NCI-H2171 (cell line): ENCODE measurements around the gene NRF1.

Experiments
- DNase-seq: peaks from one replicate; lab custom pipeline; 2025; lab: John Stamatoyannopoulos, UW

NRF1 gene

DNA sequence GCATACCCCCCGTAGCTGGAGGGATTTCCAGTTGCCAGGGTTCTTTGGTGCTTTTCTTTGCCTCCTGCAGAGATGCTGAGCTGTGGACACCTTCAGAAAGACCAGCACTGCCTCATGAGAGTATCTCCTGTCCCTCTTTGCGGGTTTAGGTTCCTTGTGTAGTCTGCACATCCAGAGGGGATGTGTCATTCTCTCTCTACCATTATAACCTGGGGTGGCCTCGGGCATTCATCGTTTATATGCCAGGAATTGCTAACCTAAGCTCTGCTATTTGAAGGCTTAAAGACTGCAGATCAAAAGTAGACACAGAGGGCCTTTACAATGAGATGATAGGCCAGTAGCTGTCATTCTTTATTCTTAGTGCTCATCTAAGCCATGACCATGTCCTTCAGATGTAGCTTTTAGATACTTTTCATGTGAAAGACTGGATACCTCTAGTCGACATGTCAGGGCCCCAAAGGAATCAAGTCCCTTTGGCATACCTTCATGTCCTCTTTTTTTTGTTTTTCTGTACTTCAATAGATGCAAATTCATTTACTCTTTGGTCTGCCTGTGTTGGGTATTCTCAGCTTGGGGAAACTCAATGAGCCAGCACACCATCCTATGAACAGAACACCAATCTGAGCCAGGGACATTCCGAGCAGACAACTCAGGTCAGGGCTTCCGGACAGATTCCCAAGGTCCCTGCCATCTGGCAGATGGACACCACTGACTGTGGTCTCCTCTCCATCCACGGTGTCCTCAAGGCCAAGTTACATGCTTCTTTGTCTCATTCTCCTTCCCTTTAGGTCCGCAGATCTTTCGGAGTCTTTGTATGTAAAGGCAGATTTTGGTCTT, 129.3 kb downstream of the NRF1 start:
- DNase-seq, result no peak

GRCh38 chr7:129741743-129742213, 130.3 kb downstream of the NRF1 start:
- peak; percentile 85 for DNase-seq

DNA sequence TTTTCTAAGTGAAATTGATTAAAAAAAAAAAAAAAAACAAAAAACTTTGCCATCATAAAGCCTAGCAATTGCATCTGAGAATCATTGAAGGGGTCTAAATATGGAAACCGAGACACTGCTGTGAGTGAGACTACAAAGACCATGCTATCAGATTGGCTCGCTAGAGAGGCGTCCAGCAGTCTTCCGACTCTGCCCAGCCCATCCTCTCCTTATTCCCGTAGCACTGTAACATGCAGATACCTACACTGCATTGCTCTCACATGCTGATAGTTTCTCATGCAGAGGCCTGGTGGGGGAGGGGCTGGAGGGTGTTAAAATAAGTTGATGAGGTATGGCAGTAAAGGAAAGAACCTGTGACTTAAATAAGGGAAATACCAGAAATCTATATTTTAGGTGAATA, 130.7 kb downstream of the NRF1 start:
- no peak for DNase-seq

DNA sequence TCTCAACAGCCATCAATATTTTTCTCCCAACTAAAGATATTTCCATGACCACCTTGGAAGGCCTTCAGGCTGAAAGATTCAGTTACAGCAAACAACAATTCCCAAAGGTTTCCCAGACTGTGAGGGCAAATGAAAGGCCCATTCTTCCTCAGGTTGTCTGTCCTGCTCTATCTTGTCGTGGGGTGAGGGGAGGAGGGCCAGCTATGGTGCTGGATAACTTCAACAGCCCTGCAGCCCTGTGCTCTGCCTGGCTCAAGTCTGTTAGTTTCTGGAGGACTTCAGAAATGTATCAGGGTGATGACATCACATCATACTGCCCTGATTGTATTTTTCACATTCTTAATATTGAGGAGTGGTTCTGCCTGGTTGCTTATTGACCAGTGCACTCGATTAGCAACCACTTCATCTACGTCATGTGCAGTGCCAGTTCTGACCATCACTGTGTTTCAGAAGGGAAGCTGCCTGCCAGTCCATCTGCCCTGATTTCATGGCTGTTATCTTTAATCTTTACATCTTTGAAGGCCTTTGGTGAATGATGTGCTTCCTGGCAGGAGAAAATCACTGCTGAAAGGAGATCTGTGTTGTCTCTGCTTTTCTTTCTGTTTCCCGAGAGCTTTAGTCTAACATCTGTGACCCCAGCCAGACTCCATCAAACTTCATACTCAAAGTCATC, 135.5 kb downstream of the NRF1 start:
- no peak for DNase-seq

- no peak for DNase-seq
Observed at GRCh38 chr7:129748356-129749109, 137.0 kb downstream of the NRF1 start.

GRCh38 chr7:129750091-129750490, 138.6 kb downstream of the NRF1 start:
- no peak for DNase-seq

- no peak for DNase-seq
Observed at GRCh38 chr7:129750501-129750900, 139.0 kb downstream of the NRF1 start.

GRCh38 chr7:129751916-129752315, 140.4 kb downstream of the NRF1 start:
- DNase-seq, result no peak

GRCh38 chr7:129752760-129753159, 141.2 kb downstream of the NRF1 start:
- no peak for DNase-seq

DNA sequence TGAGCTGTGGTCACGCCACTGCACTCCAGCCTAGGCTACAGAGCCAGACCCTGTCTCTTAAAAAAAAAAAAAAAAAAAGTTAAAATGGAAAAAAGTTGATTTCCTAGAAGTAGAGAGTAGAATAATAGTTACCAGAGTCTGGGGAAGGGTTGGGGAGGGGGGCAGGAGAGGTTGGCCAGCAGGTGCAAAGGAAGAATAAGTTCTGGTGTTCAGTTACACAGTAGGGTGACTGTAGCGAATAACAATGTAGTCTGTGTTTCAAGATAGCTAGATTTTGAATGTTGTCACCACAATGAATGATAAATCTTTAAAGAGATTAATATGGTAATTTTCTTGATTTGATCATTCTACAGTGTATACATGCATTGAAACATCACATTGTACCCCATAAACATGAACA, 142.9 kb downstream of the NRF1 start:
- DNase-seq, result no peak

DNA sequence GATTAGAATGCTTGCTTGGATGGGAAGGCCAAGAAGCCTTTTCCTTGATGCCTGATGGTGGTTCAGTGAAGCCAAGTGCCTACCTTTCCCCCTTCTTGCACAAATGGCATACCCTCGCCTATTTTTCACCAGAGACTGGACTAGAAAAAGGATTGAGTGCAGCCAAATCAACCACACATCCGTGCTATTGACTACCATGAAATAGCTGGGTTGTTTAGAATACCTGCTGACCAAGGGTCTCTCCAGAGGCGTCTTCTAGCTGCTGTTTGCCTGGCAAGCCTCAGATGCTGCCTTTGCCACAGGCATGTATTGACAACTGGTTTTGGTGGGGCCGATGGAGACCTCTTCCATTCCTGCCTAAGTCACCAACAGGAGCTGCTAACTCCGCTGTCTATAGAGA, 146.5 kb downstream of the NRF1 start:
- no peak for DNase-seq

- no peak for DNase-seq
Observed at GRCh38 chr7:129762387-129762969, 151.0 kb downstream of the NRF1 start.

GRCh38 chr7:129764247-129765084, 152.9 kb downstream of the NRF1 start:
- no peak for DNase-seq

- no peak for DNase-seq
Observed at GRCh38 chr7:129765352-129765751, 153.8 kb downstream of the NRF1 start.

DNA sequence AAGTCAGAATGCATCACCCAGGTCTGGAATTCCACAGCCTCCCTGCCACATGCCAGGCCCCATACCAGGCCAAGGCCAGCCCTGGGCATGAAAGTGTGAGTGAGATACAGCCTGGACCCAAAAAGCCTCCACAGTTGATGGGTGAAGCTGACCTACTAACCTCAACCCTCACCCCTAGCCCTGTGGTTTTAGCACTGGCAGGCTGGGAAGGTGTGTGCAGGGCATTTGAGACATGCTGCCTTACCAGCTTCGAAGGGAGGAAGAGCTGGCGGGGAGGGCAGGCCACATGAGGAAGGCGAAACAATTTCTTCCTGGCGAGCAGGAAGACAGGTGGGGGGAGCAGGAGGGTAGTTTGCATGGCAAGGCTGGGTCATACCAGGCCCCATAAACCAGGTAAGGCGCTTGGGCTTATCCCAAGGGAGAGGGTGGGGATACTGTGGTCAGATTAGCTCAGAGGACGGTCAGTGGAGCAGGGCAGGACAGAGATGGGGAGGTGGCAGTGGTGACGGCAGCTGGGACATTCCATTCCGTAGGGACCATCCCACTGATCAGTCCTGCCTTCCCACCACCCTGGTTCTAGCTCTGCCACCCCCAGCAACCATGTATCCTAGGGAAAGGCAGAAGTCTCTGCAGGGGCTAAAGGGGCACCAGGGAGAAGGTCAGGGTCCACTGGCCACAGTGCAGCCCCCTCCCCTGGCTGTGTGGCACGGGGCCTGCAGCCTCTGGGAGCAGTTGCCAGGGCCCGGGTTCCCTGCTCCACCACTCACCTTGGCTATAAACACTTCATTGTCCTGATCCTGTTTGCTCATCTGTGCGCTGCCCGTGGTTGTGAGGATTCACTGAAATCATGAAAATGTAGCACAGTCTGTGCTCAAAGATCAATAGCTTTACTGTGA, 155.8 kb downstream of the NRF1 start:
- no peak for DNase-seq

GRCh38 chr7:129768614-129769399, 157.3 kb downstream of the NRF1 start:
- no peak for DNase-seq

GRCh38 chr7:129769400-129769774, 157.9 kb downstream of the NRF1 start:
- DNase-seq, result no peak

DNA sequence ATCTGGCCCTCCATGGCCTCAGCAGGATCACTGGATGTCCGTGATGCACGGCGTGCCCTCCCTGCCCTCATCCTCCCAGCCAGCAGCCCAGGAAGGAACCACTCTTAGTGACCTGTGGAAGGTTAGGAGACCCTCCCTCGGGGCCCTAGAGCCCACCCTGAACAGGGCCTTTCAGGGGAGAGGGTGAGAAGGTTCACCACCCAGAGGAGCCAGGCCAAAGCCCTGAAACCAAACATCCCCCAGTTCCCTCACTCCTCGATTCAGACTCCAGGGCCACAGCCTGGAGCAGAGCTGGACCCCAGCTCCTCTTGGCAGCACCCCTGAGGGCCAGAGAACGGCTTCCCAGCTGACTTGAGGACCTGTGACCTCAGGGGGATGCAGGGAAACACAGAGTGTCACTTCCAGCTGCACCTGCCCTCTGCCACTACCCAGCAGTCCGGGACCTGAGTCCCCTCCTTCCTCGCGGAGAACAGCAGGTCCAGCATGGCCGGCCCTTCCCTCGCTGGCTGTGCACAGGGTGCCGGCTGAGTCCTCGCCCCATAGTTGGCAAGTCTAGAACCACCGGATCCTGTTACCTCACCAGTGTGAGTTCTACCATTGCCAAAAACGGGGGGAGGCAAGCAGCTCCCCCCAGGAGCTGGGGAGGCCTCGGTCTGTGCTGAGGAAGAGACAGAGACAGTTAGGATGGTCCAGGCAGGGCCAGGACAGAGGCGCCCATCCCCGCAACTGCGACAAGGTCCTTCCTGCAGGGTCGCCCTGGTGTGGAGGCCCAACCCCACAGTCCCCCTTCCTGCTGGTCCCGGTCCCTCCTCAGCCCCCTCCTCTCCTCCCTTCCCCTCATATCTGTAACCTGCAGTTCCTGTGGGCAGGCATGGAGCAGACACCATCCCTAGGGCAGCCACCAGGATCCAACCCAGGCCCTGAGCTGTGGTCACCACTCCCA, 158.6 kb downstream of the NRF1 start:
- DNase-seq, result no peak
